Measurements from ENCODE around the gene PIGS. TPM values are rescaled to one million over a fixed set of nuclear protein-coding genes. Genes with fewer than 3 reads are reported as not detected.

PIGS gene
- total and polyA plus RNA-seq, 4 donors, result 10.0 to 71.9 (median 57.2) TPM

DNA sequence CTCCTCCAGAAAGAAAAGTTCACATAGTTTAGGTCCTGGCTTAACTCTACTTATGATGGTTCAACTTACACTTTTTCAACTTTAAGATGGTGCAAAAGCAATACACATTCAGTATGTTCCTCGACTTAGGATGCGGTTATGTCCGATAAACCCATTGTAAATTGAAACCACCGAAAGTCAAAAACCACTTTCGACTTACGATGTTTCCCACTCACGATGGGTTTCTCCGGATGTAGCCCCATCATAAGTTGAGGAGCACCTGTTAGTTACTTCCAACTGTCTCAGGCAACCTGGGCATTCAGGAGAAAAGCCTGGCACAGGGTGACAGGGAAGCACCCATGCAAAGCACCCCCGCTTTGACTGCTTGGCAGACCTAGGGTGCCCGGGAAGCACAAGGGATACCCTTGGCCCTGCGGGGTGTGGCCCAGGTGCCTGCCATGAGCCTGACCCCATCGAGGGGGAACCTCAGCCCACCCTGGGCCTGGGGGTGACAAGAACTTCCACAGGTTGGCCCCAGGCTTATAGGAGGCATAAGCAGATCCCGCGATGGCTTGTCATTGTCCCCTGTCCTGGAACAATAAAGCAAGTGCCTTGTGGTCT is 32.9 kb downstream of the PIGS start:
- no peaks in the 10 kb centered on the region for H3K27me3 ChIP-seq (ENCODE audit: control insufficient read depth in 3 of 3, insufficient read depth in 3 of 3, low read length in 2 of 3)
- H3K9ac ChIP-seq (ENCODE audit: insufficient read depth in 1 of 2, low read length in 2 of 2), result no peak overlapping the region
- DNase-seq (no peak), ATAC-seq (ENCODE audit: insufficient read depth, low FRiP score) (no peak)
- H3K27ac ChIP-seq (ENCODE audit: low read depth in 1 of 2, low read length in 1 of 2), result no peak overlapping the region
- no peak overlapping the region for H3K4me3 ChIP-seq
- TF ChIP-seq, protein P1, sequence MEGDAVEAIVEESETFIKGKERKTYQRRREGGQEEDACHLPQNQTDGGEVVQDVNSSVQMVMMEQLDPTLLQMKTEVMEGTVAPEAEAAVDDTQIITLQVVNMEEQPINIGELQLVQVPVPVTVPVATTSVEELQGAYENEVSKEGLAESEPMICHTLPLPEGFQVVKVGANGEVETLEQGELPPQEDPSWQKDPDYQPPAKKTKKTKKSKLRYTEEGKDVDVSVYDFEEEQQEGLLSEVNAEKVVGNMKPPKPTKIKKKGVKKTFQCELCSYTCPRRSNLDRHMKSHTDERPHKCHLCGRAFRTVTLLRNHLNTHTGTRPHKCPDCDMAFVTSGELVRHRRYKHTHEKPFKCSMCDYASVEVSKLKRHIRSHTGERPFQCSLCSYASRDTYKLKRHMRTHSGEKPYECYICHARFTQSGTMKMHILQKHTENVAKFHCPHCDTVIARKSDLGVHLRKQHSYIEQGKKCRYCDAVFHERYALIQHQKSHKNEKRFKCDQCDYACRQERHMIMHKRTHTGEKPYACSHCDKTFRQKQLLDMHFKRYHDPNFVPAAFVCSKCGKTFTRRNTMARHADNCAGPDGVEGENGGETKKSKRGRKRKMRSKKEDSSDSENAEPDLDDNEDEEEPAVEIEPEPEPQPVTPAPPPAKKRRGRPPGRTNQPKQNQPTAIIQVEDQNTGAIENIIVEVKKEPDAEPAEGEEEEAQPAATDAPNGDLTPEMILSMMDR (IDR thresholded peaks at IDR 0.05; ENCODE audit: control extremely low read depth, extremely low read depth), result no peak
- no peaks in the 10 kb centered on the region for H3K36me3 ChIP-seq (ENCODE audit: control insufficient read depth in 4 of 4, insufficient read depth in 4 of 4, low read length in 4 of 4)
- WGBS, 2 donors, result 90 to 92% methylated on average over 14 of the region's 14 CpGs
- H3K4me1 ChIP-seq (ENCODE audit: control insufficient read depth in 5 of 5, insufficient read depth in 5 of 5, low read length in 5 of 5), result peaks cover 0 to 4% (median 0%) of the 10 kb centered on the region in 5 donors
- no peaks in the 10 kb centered on the region for H3K9me3 ChIP-seq (ENCODE audit: control insufficient read depth in 4 of 4, insufficient read depth in 3 of 4, low read length in 3 of 4)

DNA sequence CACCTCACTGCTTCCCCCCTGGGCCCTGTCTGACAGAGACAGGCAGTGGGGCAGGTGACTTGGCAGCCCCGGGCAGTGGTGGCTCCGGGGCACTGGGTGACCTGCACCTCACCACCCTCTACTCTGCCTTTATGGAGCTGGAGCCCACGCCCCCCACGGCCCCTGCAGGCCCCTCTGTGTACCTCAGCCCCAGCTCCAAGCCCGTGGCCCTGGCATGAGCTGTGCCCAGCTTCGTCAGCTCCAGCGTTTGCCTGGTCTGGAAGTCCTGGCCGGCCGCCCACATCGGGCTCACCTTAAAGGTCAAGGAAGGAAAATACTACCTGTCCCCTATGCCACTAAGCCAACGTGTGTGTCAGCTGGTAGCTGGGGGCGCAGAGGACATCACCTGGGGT is 34.1 kb downstream of the PIGS start:
- no peak for DNase-seq
- 77 to 81% methylated on average over 12 of the region's 12 CpGs for WGBS, 2 donors

DNA sequence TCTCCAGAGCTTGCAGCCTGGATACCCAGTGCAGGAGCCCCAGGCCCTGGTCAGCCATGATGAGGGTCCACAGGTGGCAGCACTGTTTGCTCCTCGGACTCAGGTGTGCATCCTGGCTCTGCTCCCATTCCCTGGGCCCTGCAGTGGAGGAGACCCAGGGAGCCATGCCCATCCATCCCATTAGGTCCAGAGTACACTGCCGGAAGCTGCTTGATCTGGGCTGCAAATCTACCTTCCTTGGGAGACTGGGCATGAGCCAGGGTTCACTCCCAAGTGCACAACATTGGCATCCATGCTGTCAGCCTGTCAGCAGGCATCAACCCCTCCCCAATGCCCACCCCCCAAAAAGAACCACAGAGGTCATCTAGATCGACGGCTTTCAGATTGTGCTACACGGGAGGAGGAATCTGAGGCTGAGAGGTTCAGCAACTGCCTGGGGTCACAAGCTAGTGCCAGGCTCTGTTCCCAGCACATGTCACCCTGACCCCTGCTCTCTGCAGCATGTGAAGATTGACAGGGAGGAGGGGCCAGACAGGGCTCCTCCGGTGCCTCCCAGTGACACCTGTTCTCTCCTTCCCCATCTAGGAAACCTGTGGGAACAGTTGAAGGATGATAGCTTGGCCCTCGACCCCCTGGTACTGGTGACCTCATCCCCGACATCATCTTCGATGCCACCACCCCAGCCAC is 34.6 kb downstream of the PIGS start:
- no peak for ATAC-seq (ENCODE audit: insufficient read depth, low FRiP score)
- WGBS, 2 donors, result 70 to 81% methylated on average over 9 of the region's 9 CpGs
- Histone ChIP-seq H3K9me3 (ENCODE audit: control insufficient read depth in 4 of 4, insufficient read depth in 3 of 4, low read length in 3 of 4) (no peaks in the 10 kb centered on the region), H3K4me3 (no peak overlapping the region), H3K27ac (ENCODE audit: low read depth in 1 of 2, low read length in 1 of 2) (no peak overlapping the region), H3K36me3 (ENCODE audit: control insufficient read depth in 4 of 4, insufficient read depth in 4 of 4, low read length in 4 of 4) (no peaks in the 10 kb centered on the region), H3K27me3 (ENCODE audit: control insufficient read depth in 3 of 3, insufficient read depth in 3 of 3, low read length in 2 of 3) (no peaks in the 10 kb centered on the region), H3K4me1 (ENCODE audit: control insufficient read depth in 5 of 5, insufficient read depth in 5 of 5, low read length in 5 of 5) (peaks cover 0 to 6% (median 0%) of the 10 kb centered on the region in 5 donors), H3K9ac (ENCODE audit: insufficient read depth in 1 of 2, low read length in 2 of 2) (no peak overlapping the region)
- no peak for DNase-seq
- TF ChIP-seq, protein P1 (IDR thresholded peaks at IDR 0.05; ENCODE audit: control extremely low read depth, extremely low read depth), result no peak

More for the DNA sequence above, 34.1 kb downstream of the PIGS start:
- H3K4me1 ChIP-seq (ENCODE audit: control insufficient read depth in 5 of 5, insufficient read depth in 5 of 5, low read length in 5 of 5), result peaks cover 0 to 6% (median 0%) of the 10 kb centered on the region in 5 donors
- no peak overlapping the region for H3K9ac ChIP-seq (ENCODE audit: insufficient read depth in 1 of 2, low read length in 2 of 2)
- no peaks in the 10 kb centered on the region for H3K9me3 ChIP-seq (ENCODE audit: control insufficient read depth in 4 of 4, insufficient read depth in 3 of 4, low read length in 3 of 4)
- ATAC-seq (ENCODE audit: insufficient read depth, low FRiP score), result no peak
- no peaks in the 10 kb centered on the region for H3K36me3 ChIP-seq (ENCODE audit: control insufficient read depth in 4 of 4, insufficient read depth in 4 of 4, low read length in 4 of 4)
- no peaks in the 10 kb centered on the region for H3K27me3 ChIP-seq (ENCODE audit: control insufficient read depth in 3 of 3, insufficient read depth in 3 of 3, low read length in 2 of 3)
- H3K4me3 ChIP-seq, result no peak overlapping the region
- no peak overlapping the region for H3K27ac ChIP-seq (ENCODE audit: low read depth in 1 of 2, low read length in 1 of 2)
- TF ChIP-seq, protein P1 (IDR thresholded peaks at IDR 0.05; ENCODE audit: control extremely low read depth, extremely low read depth), result no peak

Data from lung (tissue), 12 donors.